H1 (cell line): Measurements from ENCODE around the gene KLK5. TPM values are rescaled to one million over a fixed set of nuclear protein-coding genes. Genes with fewer than 3 reads are reported as not detected.
A peak's percentile ranks its signal among the peaks of the same experiment; 100 is the strongest.

Experiments
- CTCF ChIA-PET: fragments of 300-600 bp; sonication (Branson Sonifier 250); formaldehyde crosslinking; loops from one replicate; lab custom pipeline; 2021; ENCODE audit not compliant: partially characterized antibody; lab: Charles Lee
- POLR2A ChIA-PET: fragments of 300-600 bp; sonication (Branson Sonifier 250); formaldehyde crosslinking; loops from one replicate; lab custom pipeline; 2021; ENCODE audit warnings: inconsistent platforms; ENCODE audit not compliant: partially characterized antibody; lab: Charles Lee
- DNase-seq, 2 experiments: peaks; one replicate each; pipeline versions ENCODE4 v3.0.0 to v3.0.0-alpha.2; 2010 to 2022; ENCODE audit warnings: low spot score in 2 of 2, low read depth in 1 of 2, mixed read lengths in 1 of 2
- FAIRE-seq: peaks from 2 replicates; lab custom pipeline; 2011; peaks lifted over from hg19 to GRCh38; lab: Jason Lieb, UNC
- H2AFZ ChIP-seq: 2 replicates; pipeline ENCODE4 v1.8.1; 2012; ENCODE audit warnings: low read length, inconsistent platforms
- H2AK5ac ChIP-seq: 2 replicates; pipeline ENCODE4 v1.6.1; 2013; ENCODE audit warnings: low read depth, low read length
- H2BK120ac ChIP-seq: replicated peaks from 2 replicates; pipeline ENCODE3; 2013; ENCODE audit warnings: low read depth, low read length, inconsistent platforms
- H2BK12ac ChIP-seq: 2 replicates; pipeline ENCODE4 v1.6.1; 2013; ENCODE audit warnings: low read depth, low read length
- H2BK15ac ChIP-seq: 2 replicates; pipeline ENCODE4 v1.6.1; 2013; ENCODE audit warnings: low read length
- H2BK20ac ChIP-seq: 2 replicates; pipeline ENCODE4 v1.6.1; 2013; ENCODE audit warnings: low read length
- H2BK5ac ChIP-seq: 2 replicates; pipeline ENCODE4 v1.6.1; 2013; ENCODE audit warnings: low read depth, low read length
- H3K14ac ChIP-seq: 2 replicates; pipeline ENCODE4 v1.6.1; 2013; ENCODE audit warnings: inconsistent platforms; ENCODE audit not compliant: insufficient read length
- H3K18ac ChIP-seq: 2 replicates; pipeline ENCODE4 v1.6.1; 2013; ENCODE audit warnings: low read length; ENCODE audit errors: extremely low read depth
- H3K23ac ChIP-seq: 2 replicates; pipeline ENCODE4 v1.6.1; 2013; ENCODE audit warnings: inconsistent platforms; ENCODE audit not compliant: insufficient read length
- H3K23me2 ChIP-seq: 2 replicates; pipeline ENCODE4 v1.6.1; 2013; ENCODE audit warnings: low read depth, low read length
- H3K27ac ChIP-seq: 2 replicates; pipeline ENCODE4 v1.6.1; 2011; ENCODE audit warnings: low read depth, low read length, inconsistent platforms
- H3K27me3 ChIP-seq, 4 experiments: replicated peaks in 1 of 4; 1 replicate in 1 of 4; 2 replicates in 3 of 4; pipeline versions ENCODE4 v1.6.1 to v1.8.1; 2011 to 2013; ENCODE audit warnings: low read length in 3 of 4, mild to moderate bottlenecking in 3 of 4, inconsistent platforms in 2 of 4, mixed read lengths in 2 of 4, moderate library complexity in 1 of 4; ENCODE audit not compliant: control insufficient read depth in 3 of 4, insufficient read depth in 3 of 4; ENCODE audit errors: extremely low read depth in 1 of 4
- H3K36me3 ChIP-seq, 4 experiments: 2 replicates each; pipeline versions ENCODE4 v1.6.1 to v1.8.1; 2011 to 2013; ENCODE audit warnings: mild to moderate bottlenecking in 4 of 4, low read length in 3 of 4, moderate library complexity in 2 of 4, control low read depth in 1 of 4, inconsistent platforms in 1 of 4; ENCODE audit not compliant: insufficient read depth in 4 of 4, control insufficient read depth in 2 of 4
- H3K4ac ChIP-seq: replicated peaks from 2 replicates; pipeline ENCODE3; 2013; ENCODE audit warnings: low read length, low read depth, mixed read lengths, inconsistent platforms; ENCODE audit not compliant: insufficient read length
- H3K4me1 ChIP-seq, 4 experiments: replicated peaks in 1 of 4; 1 replicate in 1 of 4; 2 replicates in 3 of 4; pipeline versions ENCODE4 v1.6.1 to v1.8.1; 2011 to 2013; ENCODE audit warnings: low read length in 3 of 4, inconsistent platforms in 2 of 4, mixed read lengths in 1 of 4; ENCODE audit not compliant: insufficient read depth in 4 of 4, control insufficient read depth in 3 of 4
- H3K4me2 ChIP-seq, 2 experiments: 2 replicates each; pipeline versions ENCODE4 v1.6.1 to v1.8.1; 2011 to 2013; ENCODE audit warnings: low read depth in 2 of 2, low read length in 2 of 2, control low read depth in 1 of 2, inconsistent platforms in 1 of 2, mild to moderate bottlenecking in 1 of 2; ENCODE audit not compliant: insufficient read depth in 1 of 2
- H3K4me3 ChIP-seq, 4 experiments: fragments of 200-600, 300-600 bp in 1 of 4; sonication (generic), shearing (Covaris generic), sonication (Bioruptor Twin) in 1 of 4; 2 replicates each; pipeline versions ENCODE4 v1.5.1 to v1.8.1; 2011 to 2016; ENCODE audit warnings: low read length in 4 of 4, low read depth in 3 of 4, control low read depth in 2 of 4, inconsistent platforms in 2 of 4, mild to moderate bottlenecking in 2 of 4, mixed read lengths in 1 of 4, moderate library complexity in 1 of 4; ENCODE audit not compliant: insufficient read depth in 2 of 4; ENCODE audit errors: extremely low read depth in 1 of 4
- H3K56ac ChIP-seq: replicated peaks from 2 replicates; pipeline ENCODE3; 2013; ENCODE audit warnings: low read depth, mild to moderate bottlenecking, mixed read lengths, low read length, inconsistent platforms; ENCODE audit not compliant: insufficient read length
- H3K79me1 ChIP-seq: 2 replicates; pipeline ENCODE4 v1.6.1; 2013; ENCODE audit warnings: low read depth, low read length, control low read depth
- H3K79me2 ChIP-seq, 2 experiments: 2 replicates each; pipeline versions ENCODE4 v1.6.1 to v1.8.1; 2012 to 2013; ENCODE audit warnings: low read length in 2 of 2, mild to moderate bottlenecking in 2 of 2, inconsistent platforms in 1 of 2; ENCODE audit not compliant: insufficient read depth in 2 of 2, control insufficient read depth in 1 of 2
- H3K9ac ChIP-seq, 4 experiments: replicated peaks in 1 of 4; 1 replicate in 1 of 4; 2 replicates in 3 of 4; pipeline versions ENCODE4 v1.6.1 to v1.8.1; 2011 to 2013; ENCODE audit warnings: low read depth in 3 of 4, low read length in 3 of 4, control low read depth in 2 of 4, mild to moderate bottlenecking in 2 of 4, moderate library complexity in 2 of 4, inconsistent platforms in 1 of 4; ENCODE audit errors: extremely low read depth in 1 of 4
- H3K9me3 ChIP-seq, 2 experiments: 2 replicates each; pipeline versions ENCODE4 v1.6.1 to v1.8.1; 2012 to 2013; ENCODE audit warnings: mild to moderate bottlenecking in 2 of 2, moderate library complexity in 2 of 2, control low read depth in 1 of 2, inconsistent platforms in 1 of 2, low read depth in 1 of 2, low read length in 1 of 2, mixed read lengths in 1 of 2; ENCODE audit not compliant: insufficient read depth in 2 of 2
- H4K20me1 ChIP-seq, 2 experiments: replicated peaks in 1 of 2; 2 replicates each; pipeline versions ENCODE3 to v1.8.1; 2011 to 2013; ENCODE audit warnings: inconsistent platforms in 2 of 2, low read length in 2 of 2, mild to moderate bottlenecking in 1 of 2; ENCODE audit not compliant: insufficient read depth in 2 of 2, control insufficient read depth in 1 of 2
- H4K5ac ChIP-seq: 2 replicates; pipeline ENCODE4 v1.6.1; 2013; ENCODE audit warnings: low read length, low read depth, mixed read lengths, inconsistent platforms; ENCODE audit not compliant: insufficient read length
- H4K8ac ChIP-seq: 2 replicates; pipeline ENCODE4 v1.8.0; 2013; ENCODE audit warnings: mild to moderate bottlenecking, moderate library complexity, low read length, inconsistent platforms; ENCODE audit not compliant: insufficient read depth; ENCODE audit errors: extremely low read depth
- H4K91ac ChIP-seq: replicated peaks from 2 replicates; pipeline ENCODE3; 2013; ENCODE audit warnings: low read length, mixed read lengths, inconsistent platforms; ENCODE audit not compliant: insufficient read length
- PHF8 ChIP-seq: fragments of 200-600 bp; sonication (generic); conservative IDR thresholded peaks from 2 replicates; pipeline ENCODE4 v1.7.1; 2012; ENCODE audit warnings: low read depth, mild to moderate bottlenecking, inconsistent platforms, low read length, moderate library complexity
- RNF2 ChIP-seq: fragments of 200-900, 300-1000 bp; sonication (generic); IDR thresholded peaks from 2 replicates; pipeline ENCODE4 v1.7.1; 2016; ENCODE audit warnings: borderline replicate concordance, low read depth, mild to moderate bottlenecking, antibody characterized with exemption, low read length; ENCODE audit not compliant: poor library complexity, severe bottlenecking; ENCODE audit errors: missing control alignments
- SUZ12 ChIP-seq: fragments of 200-600 bp; sonication (generic); IDR thresholded peaks from 2 replicates; pipeline ENCODE4 v1.6.1; 2012; ENCODE audit warnings: mild to moderate bottlenecking, inconsistent platforms, low read length, moderate library complexity, mixed read lengths
- TCF12 ChIP-seq: IDR thresholded peaks from 2 replicates; pipeline ENCODE4 v1.6.1; 2011; ENCODE audit warnings: low read depth, mild to moderate bottlenecking, low read length
- WGBS, 2 experiments: shearing (Covaris generic) in 1 of 2; methylation state at CpG; one replicate each; pipeline versions ENCODE4 v1.1.6 to v1.1.7; 2013 to 2015; ENCODE audit warnings: low lambda C conversion rate in 2 of 2, mixed read lengths in 2 of 2, inconsistent platforms in 1 of 2, low coverage in 1 of 2, missing lambda C conversion rate in 1 of 2; ENCODE audit not compliant: insufficient replicate concordance in 2 of 2, insufficient coverage in 1 of 2, insufficient read length in 1 of 2; ENCODE audit errors: extremely low coverage in 1 of 2, missing lambda C conversion rate in 1 of 2; 5-methylcytosine and 5-hydroxymethylcytosine counted together
- polyA plus RNA-seq, 7 experiments: library from polyadenylated mRNA; depleted of rRNA in 3 of 7; stranded (reverse) in 5 of 7; unstranded in 2 of 7; fragments of >200 nt in 5 of 7; fragments of 200-250 nt in 2 of 7; gene quantifications; 1 replicate in 5 of 7; 2 replicates in 1 of 7; 4 replicates in 1 of 7; pipeline versions ENCODE4 v1.2.1 to v1.2.3, GENCODE V29; 2011 to 2013; ENCODE audit warnings: missing spikeins in 2 of 7, mixed read lengths in 2 of 7
- total RNA-seq: library from RNA; stranded (reverse); fragmentation: NEBNext Ultra II Directional; extraction: Animal tissue kit (Norgen Biotek cat#: 25700); gene quantifications from 2 replicates; pipeline ENCODE4 v1.2.1, GENCODE V29; 2021
- TF ChIP-seq, protein P1 (sequence below): IDR thresholded peaks from 2 replicates; pipeline ENCODE4 v1.6.1; 2012; ENCODE audit warnings: low read length, inconsistent platforms

Gene KLK5
- total and polyA plus RNA-seq, 2 of the 8 experiments (the other 6 are each of a cell fraction or from before 2014, with no cell fraction given), result 0.76 to 2.0 TPM

DNA sequence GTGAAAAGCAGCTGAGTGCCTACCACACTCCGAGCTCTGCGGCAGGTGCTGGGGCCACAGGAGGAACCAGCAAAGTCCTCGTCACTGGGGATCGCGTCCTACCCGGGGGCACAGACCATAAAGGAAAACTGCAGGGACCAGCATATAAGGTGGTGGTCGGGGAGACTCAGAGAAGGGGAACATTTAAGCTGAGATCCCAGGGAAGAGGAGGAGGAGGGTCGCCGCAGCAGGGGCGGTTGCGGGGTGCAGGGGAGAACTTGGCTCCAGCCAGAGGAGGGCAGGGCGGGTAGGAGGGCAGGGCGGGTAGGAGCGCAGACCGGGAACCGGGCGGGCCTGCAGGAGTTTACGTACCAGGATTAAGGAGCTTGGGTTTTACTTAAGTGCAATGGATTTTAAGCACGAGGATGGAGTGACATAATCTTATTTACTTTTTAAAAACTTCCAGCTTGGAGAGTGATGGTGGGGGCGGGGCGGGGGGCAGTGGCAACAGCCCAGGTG lies 40.7 kb downstream of the KLK5 start:
- H2BK12ac ChIP-seq, result no peak overlapping the region
- FAIRE-seq (no peak), DNase-seq (peak in 1 of 2 experiments; percentile 49)
- no peak overlapping the region for H2AK5ac ChIP-seq
- H4K5ac ChIP-seq, result no peak overlapping the region
- no peak overlapping the region for H3K18ac ChIP-seq
- H4K91ac ChIP-seq, result no peak overlapping the region
- peaks cover 16% of the 10 kb centered on the region for H3K23me2 ChIP-seq
- H2BK120ac ChIP-seq, result no peak overlapping the region
- no peak overlapping the region for H3K23ac ChIP-seq
- no peak overlapping the region for H3K27ac ChIP-seq
- no peak for TF ChIP-seq TCF12
- TF ChIP-seq, protein P1, sequence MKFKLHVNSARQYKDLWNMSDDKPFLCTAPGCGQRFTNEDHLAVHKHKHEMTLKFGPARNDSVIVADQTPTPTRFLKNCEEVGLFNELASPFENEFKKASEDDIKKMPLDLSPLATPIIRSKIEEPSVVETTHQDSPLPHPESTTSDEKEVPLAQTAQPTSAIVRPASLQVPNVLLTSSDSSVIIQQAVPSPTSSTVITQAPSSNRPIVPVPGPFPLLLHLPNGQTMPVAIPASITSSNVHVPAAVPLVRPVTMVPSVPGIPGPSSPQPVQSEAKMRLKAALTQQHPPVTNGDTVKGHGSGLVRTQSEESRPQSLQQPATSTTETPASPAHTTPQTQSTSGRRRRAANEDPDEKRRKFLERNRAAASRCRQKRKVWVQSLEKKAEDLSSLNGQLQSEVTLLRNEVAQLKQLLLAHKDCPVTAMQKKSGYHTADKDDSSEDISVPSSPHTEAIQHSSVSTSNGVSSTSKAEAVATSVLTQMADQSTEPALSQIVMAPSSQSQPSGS, result no peak
- TF ChIP-seq RNF2, result peak; percentile 57
- TF ChIP-seq PHF8, result no peak
- TF ChIP-seq SUZ12, result peak; percentile 60
- H3K9ac ChIP-seq, result no peak overlapping the region
- no peak overlapping the region for H4K8ac ChIP-seq
- H3K36me3 ChIP-seq, result no peaks in the 10 kb centered on the region
- H4K20me1 ChIP-seq, result peaks cover 0 to 2% of the 10 kb centered on the region in 2 experiments
- H3K4ac ChIP-seq, result no peak overlapping the region
- H3K4me1 ChIP-seq, result peaks cover 0 to 12% (median 8%) of the 10 kb centered on the region in 4 experiments; a peak in 5 of 7 replicates
- H2BK15ac ChIP-seq, result no peak overlapping the region
- H3K56ac ChIP-seq, result no peak overlapping the region
- H3K4me3 ChIP-seq, result peak overlapping the region in 3 of 4 experiments; percentile 12 to 55 (median 24); a peak in 5 of 8 replicates
- ChIA-PET CTCF (interaction anchor here (0.6 to 2.3 kb wide), 3 partner anchors 10 to 183 kb away, joined by 3 to 17 read pairs (median 4); no protein-coding TSS in a partner anchor), POLR2A (interaction anchor here (1.0 to 5.3 kb wide), 3 partner anchors 9 to 116 kb away, joined by 3 to 36 read pairs (median 26); no protein-coding TSS in a partner anchor)
- H3K27me3 ChIP-seq, result peaks cover 21 to 42% (median 33%) of the 10 kb centered on the region in 4 experiments
- no peak overlapping the region for H3K14ac ChIP-seq
- no peaks in the 10 kb centered on the region for H3K9me3 ChIP-seq
- H3K79me2 ChIP-seq, result no peaks in the 10 kb centered on the region
- 30% methylated on average over 18 of the region's 21 CpGs; no CpG with 5 or more reads in 1 of the 2 experiments for WGBS, 2 experiments
- H2BK20ac ChIP-seq, result no peak overlapping the region
- no peak overlapping the region for H2BK5ac ChIP-seq
- H3K79me1 ChIP-seq, result no peaks in the 10 kb centered on the region
- peak overlapping the region; percentile 80 to 91 for H3K4me2 ChIP-seq
- H2AFZ ChIP-seq, result no peak overlapping the region
